LNCAP (cell line): Measurements from ENCODE around the gene HIBADH.

Experiments used
- CTCF ChIP-seq: fragments of 450-650 bp; IDR thresholded peaks from 2 replicates; pipeline ENCODE4 v1.5.1; 2017; ENCODE audit warnings: mild to moderate bottlenecking

The HIBADH gene

DNA sequence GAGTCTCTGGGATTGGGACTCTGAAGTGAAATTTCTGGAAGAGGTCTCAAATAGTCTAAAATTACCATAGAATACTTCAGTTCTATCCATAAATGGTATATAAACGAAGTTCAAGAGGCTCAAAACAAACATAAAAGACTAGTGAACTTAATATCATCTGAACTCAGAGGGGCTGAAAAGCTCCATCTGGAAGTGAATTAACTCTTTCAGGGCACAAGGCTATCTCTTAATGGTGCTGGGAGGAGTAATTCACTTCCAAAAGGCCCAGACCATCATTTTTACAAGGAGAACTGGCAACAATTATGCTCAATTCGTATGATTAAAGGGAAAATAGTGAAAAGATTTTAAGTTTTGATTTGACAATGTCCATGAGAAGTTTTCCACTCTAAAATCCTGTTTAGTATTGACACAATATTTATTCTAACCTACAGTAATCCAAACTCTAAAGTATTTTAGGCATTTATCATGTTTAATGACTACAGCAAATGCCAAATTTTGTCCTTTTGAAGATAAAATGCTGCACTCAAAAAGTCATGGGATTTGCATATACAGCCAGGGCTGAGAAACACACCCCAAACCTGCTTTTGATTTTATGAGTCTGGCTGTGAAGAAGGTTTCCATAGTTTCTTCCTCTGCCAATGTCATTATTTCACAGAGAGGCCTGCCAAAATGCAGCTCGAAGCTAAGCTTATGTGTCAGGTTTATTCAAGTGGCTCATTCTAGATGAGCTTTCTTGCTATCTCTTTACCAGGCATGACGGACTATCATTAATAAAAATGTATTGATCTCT, 143.9 kb downstream of the HIBADH start:
- no peak for TF ChIP-seq CTCF

- TF ChIP-seq CTCF = no peak
Observed at GRCh38 chr7:27516421-27516820, 146.3 kb downstream of the HIBADH start.

- TF ChIP-seq CTCF = no peak
Observed at GRCh38 chr7:27515933-27516332, 146.8 kb downstream of the HIBADH start.

- TF ChIP-seq CTCF = no peak
Observed at GRCh38 chr7:27514861-27515260, 147.8 kb downstream of the HIBADH start.

GRCh38 chr7:27513885-27514284, 148.8 kb downstream of the HIBADH start:
- TF ChIP-seq CTCF = no peak

DNA sequence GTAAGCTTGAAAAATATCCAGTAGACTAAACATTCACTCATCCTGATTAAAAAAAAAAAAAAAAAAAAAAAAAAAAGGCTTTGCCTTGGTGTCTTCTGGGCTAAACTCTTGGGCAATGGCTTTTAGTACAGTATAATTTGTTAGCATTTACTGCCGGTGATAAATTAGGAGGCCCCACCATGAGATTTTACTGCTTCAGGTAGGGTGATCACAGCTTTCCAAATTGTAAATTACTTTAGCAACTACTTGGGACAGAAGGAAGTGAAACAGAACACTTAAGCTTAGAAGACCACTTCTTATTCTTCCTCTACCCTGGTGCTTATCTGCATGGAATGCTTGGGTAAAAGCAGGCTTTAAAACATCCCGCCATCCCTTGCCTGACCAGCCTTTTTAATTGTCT, 152.1 kb downstream of the HIBADH start:
- TF ChIP-seq CTCF = no peak

DNA sequence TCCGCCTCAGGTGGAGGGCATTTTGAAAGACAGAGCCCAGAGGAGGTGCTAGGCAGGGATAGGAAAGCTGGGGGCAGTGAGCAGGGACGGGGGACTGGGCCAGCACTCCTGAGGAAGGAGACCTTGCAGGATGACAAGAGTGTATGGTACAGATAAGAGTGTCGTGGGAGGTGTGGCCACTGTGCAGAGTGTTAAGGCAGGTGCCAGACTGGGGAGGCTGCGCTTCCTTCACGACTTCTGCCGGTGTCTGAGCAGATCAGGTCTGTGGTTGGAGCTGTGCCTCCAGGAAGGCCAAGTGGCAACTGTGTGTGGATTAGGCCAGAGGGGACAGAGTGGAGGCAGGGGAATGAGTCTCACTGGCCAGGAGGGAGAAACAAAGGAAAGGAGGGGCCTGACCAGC, 161.7 kb downstream of the HIBADH start:
- no peak for TF ChIP-seq CTCF

DNA sequence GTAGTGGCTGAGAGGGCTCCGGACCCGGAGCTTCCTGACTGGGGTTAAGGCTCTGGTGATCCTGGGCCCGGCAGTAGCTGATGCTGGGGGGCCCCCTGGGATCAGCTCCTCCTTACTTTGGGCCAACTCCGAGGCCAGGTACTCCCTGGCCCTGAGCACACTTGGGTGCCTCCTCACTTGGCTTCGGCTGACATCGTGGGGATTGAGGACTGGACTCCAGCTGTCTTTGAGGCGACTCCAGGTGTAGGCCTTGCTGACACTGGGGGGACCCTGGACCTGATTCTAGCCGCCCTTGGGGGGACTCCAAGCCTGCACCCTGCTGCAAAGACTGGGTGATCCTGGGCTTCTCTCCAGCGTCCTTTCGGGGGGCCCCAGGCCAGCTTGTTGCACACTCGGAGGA, 170.5 kb downstream of the HIBADH start:
- no peak for TF ChIP-seq CTCF
